Effector memory CD8-positive, alpha-beta T cell (primary cell): ENCODE measurements around the gene RAD50.
"Not testable (repeated sequence)": the region's sequence is repeated elsewhere in the genome, so short reads cannot be mapped to it uniquely, and the experiment has no call there.

Source experiments
- ATAC-seq: fragments of 150-1000 bp; cut with Tn5 transposase; replicated peaks from 2 replicates; pipeline ENCODE4 v1.10.0; 2021; ENCODE audit warnings: mild to moderate bottlenecking, moderate library complexity
- DNase-seq, 3 experiments: peaks; one replicate each; pipeline ENCODE4 v3.0.0; 2021
- H3K27ac Mint-ChIP-seq, 2 donors: one replicate each; pipeline ENCODE4 v1.8.0; 2022; ENCODE audit warnings: mild to moderate bottlenecking in 2 of 2, mixed read lengths in 2 of 2, moderate library complexity in 2 of 2
- H3K27me3 Mint-ChIP-seq, 2 donors: one replicate each; pipeline ENCODE4 v1.8.0; 2022; ENCODE audit warnings: mixed read lengths in 2 of 2
- H3K36me3 Mint-ChIP-seq: one replicate; pipeline ENCODE4 v1.8.0; 2022; ENCODE audit warnings: mild to moderate bottlenecking, moderate library complexity, mixed read lengths; ENCODE audit not compliant: insufficient read depth
- H3K4me1 Mint-ChIP-seq, 2 donors: one replicate each; pipeline ENCODE4 v1.8.0; 2022; ENCODE audit warnings: low read depth in 2 of 2, mixed read lengths in 2 of 2
- H3K4me3 Mint-ChIP-seq, 2 donors: one replicate each; pipeline ENCODE4 v1.8.0; 2022; ENCODE audit warnings: mild to moderate bottlenecking in 2 of 2, mixed read lengths in 2 of 2, moderate library complexity in 2 of 2
- H3K9me3 Mint-ChIP-seq, 2 donors: one replicate each; pipeline ENCODE4 v1.8.0; 2022; ENCODE audit warnings: mixed read lengths in 2 of 2

Gene RAD50

GRCh38 chr5:132627470-132627869, 70.7 kb downstream of the RAD50 start:
- Mint-ChIP-seq H3K36me3 (peaks cover 20% of the 10 kb centered on the region), H3K9me3 (no peaks in the 10 kb centered on the region), H3K27me3 (no peaks in the 10 kb centered on the region), H3K4me1 (peaks cover 3 to 21% of the 10 kb centered on the region in 2 donors), H3K4me3 (no peak overlapping the region), H3K27ac (peak overlapping the region in 1 of 2 donors; percentile 42)
- DNase-seq = no peak
- no peak for ATAC-seq

GRCh38 chr5:132628814-132629213, 72.0 kb downstream of the RAD50 start:
- Mint-ChIP-seq H3K9me3 (no peaks in the 10 kb centered on the region), H3K27me3 (no peaks in the 10 kb centered on the region), H3K27ac (peak overlapping the region; percentile 2 to 71), H3K4me3 (no peak overlapping the region), H3K4me1 (peaks cover 3 to 21% of the 10 kb centered on the region in 2 donors), H3K36me3 (peaks cover 10% of the 10 kb centered on the region)
- DNase-seq (no peak), ATAC-seq (no peak)

- Mint-ChIP-seq H3K4me1 (peaks cover 3 to 21% of the 10 kb centered on the region in 2 donors), H3K9me3 (no peaks in the 10 kb centered on the region), H3K27me3 (no peaks in the 10 kb centered on the region), H3K27ac (peak overlapping the region; percentile 2 to 71), H3K36me3 (peaks cover 10% of the 10 kb centered on the region), H3K4me3 (peak overlapping the region in 1 of 2 donors; percentile 0)
- DNase-seq (no peak), ATAC-seq (peak; percentile 51)
Observed at GRCh38 chr5:132629230-132629944, 72.6 kb downstream of the RAD50 start.

- not testable (repeated sequence) for ATAC-seq, DNase-seq, H3K27me3 Mint-ChIP-seq, H3K4me3 Mint-ChIP-seq, H3K9me3 Mint-ChIP-seq, H3K27ac Mint-ChIP-seq
- Mint-ChIP-seq H3K36me3 (peaks cover 19% of the 10 kb centered on the region), H3K4me1 (peaks cover 7 to 12% of the 10 kb centered on the region in 2 donors)
Observed at GRCh38 chr5:132633587-132633986, 76.8 kb downstream of the RAD50 start.

GRCh38 chr5:132635873-132636272, 79.1 kb downstream of the RAD50 start:
- Mint-ChIP-seq H3K9me3 (no peaks in the 10 kb centered on the region), H3K27ac (peak overlapping the region in 1 of 2 donors; percentile 65), H3K4me3 (no peak overlapping the region), H3K27me3 (no peaks in the 10 kb centered on the region), H3K36me3 (peaks cover 28% of the 10 kb centered on the region), H3K4me1 (peaks cover 4% of the 10 kb centered on the region in 2 donors)
- ATAC-seq (no peak), DNase-seq (no peak)

- peaks cover 34% of the 10 kb centered on the region for H3K36me3 Mint-ChIP-seq
Observed at GRCh38 chr5:132637241-132637640, 80.5 kb downstream of the RAD50 start.

GRCh38 chr5:132639706-132640130, 82.9 kb downstream of the RAD50 start:
- no peak for DNase-seq

More at GRCh38 chr5:132637241-132637640, 80.5 kb downstream of the RAD50 start:
- ATAC-seq (no peak), DNase-seq (no peak)
- H3K4me3 Mint-ChIP-seq = no peak overlapping the region
- no peaks in the 10 kb centered on the region for H3K9me3 Mint-ChIP-seq
- H3K4me1 Mint-ChIP-seq = peaks cover 4% of the 10 kb centered on the region in 2 donors
- no peaks in the 10 kb centered on the region for H3K27me3 Mint-ChIP-seq
- H3K27ac Mint-ChIP-seq = peak overlapping the region in 1 of 2 donors; percentile 77

GRCh38 chr5:132640613-132641012, 83.8 kb downstream of the RAD50 start:
- Mint-ChIP-seq H3K36me3 (peaks cover 43% of the 10 kb centered on the region), H3K4me3 (no peak overlapping the region), H3K27ac (peak overlapping the region in 1 of 2 donors; percentile 65), H3K9me3 (no peaks in the 10 kb centered on the region), H3K4me1 (peaks cover under 1% of the 10 kb centered on the region in 2 donors), H3K27me3 (no peaks in the 10 kb centered on the region)
- ATAC-seq = no peak
- no peak for DNase-seq

More at GRCh38 chr5:132639706-132640130, 82.9 kb downstream of the RAD50 start:
- H3K9me3 Mint-ChIP-seq = no peaks in the 10 kb centered on the region
- peak overlapping the region in 1 of 2 donors; percentile 65 for H3K27ac Mint-ChIP-seq
- peaks cover 4% of the 10 kb centered on the region in 2 donors for H3K4me1 Mint-ChIP-seq
- peaks cover 43% of the 10 kb centered on the region for H3K36me3 Mint-ChIP-seq
- H3K4me3 Mint-ChIP-seq = no peak overlapping the region
- no peak for ATAC-seq
- no peaks in the 10 kb centered on the region for H3K27me3 Mint-ChIP-seq

GRCh38 chr5:132641241-132641723, 84.5 kb downstream of the RAD50 start:
- peaks cover 43% of the 10 kb centered on the region for H3K36me3 Mint-ChIP-seq
- ATAC-seq = no peak
- no peaks in the 10 kb centered on the region for H3K27me3 Mint-ChIP-seq
- no peak for DNase-seq
- H3K27ac Mint-ChIP-seq = peak overlapping the region in 1 of 2 donors; percentile 65
- H3K4me1 Mint-ChIP-seq = no peaks in the 10 kb centered on the region
- no peaks in the 10 kb centered on the region for H3K9me3 Mint-ChIP-seq
- no peak overlapping the region for H3K4me3 Mint-ChIP-seq

GRCh38 chr5:132641841-132642240, 85.1 kb downstream of the RAD50 start:
- no peak for ATAC-seq

GRCh38 chr5:132644177-132644576, 87.4 kb downstream of the RAD50 start:
- H3K4me1 Mint-ChIP-seq = no peaks in the 10 kb centered on the region
- H3K27me3 Mint-ChIP-seq = no peaks in the 10 kb centered on the region
- H3K4me3 Mint-ChIP-seq = no peak overlapping the region
- H3K9me3 Mint-ChIP-seq = peaks cover 7 to 11% of the 10 kb centered on the region in 2 donors
- ATAC-seq (no peak), DNase-seq (no peak)
- no peak overlapping the region for H3K27ac Mint-ChIP-seq
- H3K36me3 Mint-ChIP-seq = peaks cover 25% of the 10 kb centered on the region

More at GRCh38 chr5:132641841-132642240, 85.1 kb downstream of the RAD50 start:
- Mint-ChIP-seq H3K27me3 (no peaks in the 10 kb centered on the region), H3K4me3 (no peak overlapping the region), H3K36me3 (peaks cover 43% of the 10 kb centered on the region), H3K4me1 (no peaks in the 10 kb centered on the region), H3K27ac (no peak overlapping the region), H3K9me3 (no peaks in the 10 kb centered on the region)
- no peak for DNase-seq

GRCh38 chr5:132646583-132647266, 89.9 kb downstream of the RAD50 start:
- peaks cover 7 to 11% of the 10 kb centered on the region in 2 donors for H3K9me3 Mint-ChIP-seq
- H3K36me3 Mint-ChIP-seq = peaks cover 14% of the 10 kb centered on the region
- H3K27me3 Mint-ChIP-seq = no peaks in the 10 kb centered on the region
- H3K4me1 Mint-ChIP-seq = no peaks in the 10 kb centered on the region
- DNase-seq = no peak
- H3K4me3 Mint-ChIP-seq = no peak overlapping the region
- H3K27ac Mint-ChIP-seq = no peak overlapping the region
- ATAC-seq = no peak

- DNase-seq (no peak), ATAC-seq (no peak)
- no peak overlapping the region for H3K4me3 Mint-ChIP-seq
- H3K27me3 Mint-ChIP-seq = no peaks in the 10 kb centered on the region
- H3K27ac Mint-ChIP-seq = no peak overlapping the region
- no peaks in the 10 kb centered on the region for H3K4me1 Mint-ChIP-seq
- peaks cover 6% of the 10 kb centered on the region for H3K36me3 Mint-ChIP-seq
- H3K9me3 Mint-ChIP-seq = peaks cover 7 to 11% of the 10 kb centered on the region in 2 donors
Observed at GRCh38 chr5:132647473-132647872, 90.7 kb downstream of the RAD50 start.
